Inflammatory macrophage treated with lipopolysaccharide for 1 hour (primary cell): ENCODE results near the gene RNASE4.

Experiments used
- DNase-seq, 2 donors: peaks; one replicate each; pipeline ENCODE4 v3.0.0-alpha.2; 2020 to 2022

The RNASE4 gene

GRCh38 chr14:20676072-20676471, 8.3 kb upstream of the RNASE4 start:
- no peak for DNase-seq

- DNase-seq: peak; percentile 16 to 39
Observed at GRCh38 chr14:20679907-20680306, 4.5 kb upstream of the RNASE4 start.

- DNase-seq: no peak
Observed at GRCh38 chr14:20680363-20680762, 4.0 kb upstream of the RNASE4 start.

- DNase-seq: no peak
Observed at GRCh38 chr14:20680843-20681347, 3.5 kb upstream of the RNASE4 start.

GRCh38 chr14:20681348-20682126, 2.8 kb upstream of the RNASE4 start:
- peak; percentile 88 to 89 for DNase-seq

- no peak for DNase-seq
Observed at GRCh38 chr14:20682127-20682434, 2.3 kb upstream of the RNASE4 start.

GRCh38 chr14:20682435-20683124, 1.8 kb upstream of the RNASE4 start:
- DNase-seq: peak; percentile 76 to 86

- peak; percentile 82 to 92 for DNase-seq
Observed at GRCh38 chr14:20683125-20683890, 1.1 kb upstream of the RNASE4 start.

- no peak for DNase-seq
Observed at GRCh38 chr14:20684662-20685456, 499 bp downstream of the RNASE4 start.

GRCh38 chr14:20686386-20687143, 2.2 kb downstream of the RNASE4 start:
- no peak for DNase-seq

GRCh38 chr14:20687362-20688166, 3.2 kb downstream of the RNASE4 start:
- no peak for DNase-seq

- no peak for DNase-seq
Observed at GRCh38 chr14:20688167-20688839, 3.9 kb downstream of the RNASE4 start, which contains the start of gene ANG. ANG (plus strand) TSS chr14:20688764; CDS start chr14:20693565, 4,801 bp downstream.

- peak; percentile 60 to 92 for DNase-seq
Observed at GRCh38 chr14:20690848-20691640, 6.7 kb downstream of the RNASE4 start.

GRCh38 chr14:20692116-20692751, 7.9 kb downstream of the RNASE4 start:
- DNase-seq: no peak

GRCh38 chr14:20696764-20697163, 12.4 kb downstream of the RNASE4 start:
- DNase-seq: peak; percentile 29 to 47

- DNase-seq: peak; percentile 62 to 88
Observed at GRCh38 chr14:20697273-20698017, 13.1 kb downstream of the RNASE4 start.

- DNase-seq: no peak
Observed at GRCh38 chr14:20698018-20698329, 13.6 kb downstream of the RNASE4 start.

GRCh38 chr14:20698934-20699333, 14.6 kb downstream of the RNASE4 start:
- no peak for DNase-seq
